OCI-M2 (cell line): Measurements from ENCODE around the gene CLDN6.
"Not testable (repeated sequence)": the region's sequence is repeated elsewhere in the genome, so short reads cannot be mapped to it uniquely, and the experiment has no call there.

Experiments
- DNase-seq: peaks from one replicate; lab custom pipeline; 2025; ENCODE audit not compliant: unreplicated experiment; lab: John Stamatoyannopoulos, UW

Gene CLDN6

GRCh38 chr16:3052571-3053329 lies 34.8 kb upstream of the CLDN6 start:
- not testable (repeated sequence) for DNase-seq

- no peak for DNase-seq
Observed at GRCh38 chr16:3051494-3051893, 33.5 kb upstream of the CLDN6 start.

GRCh38 chr16:3051009-3051408 lies 33.0 kb upstream of the CLDN6 start:
- DNase-seq = no peak

- no peak for DNase-seq
Observed at GRCh38 chr16:3050487-3050886, 32.5 kb upstream of the CLDN6 start.

- DNase-seq = no peak
Observed at GRCh38 chr16:3049921-3050481, 32.0 kb upstream of the CLDN6 start.

- no peak for DNase-seq
Observed at GRCh38 chr16:3047387-3047720, 29.4 kb upstream of the CLDN6 start.

- DNase-seq = no peak
Observed at GRCh38 chr16:3046641-3047386, 28.8 kb upstream of the CLDN6 start.

GRCh38 chr16:3045758-3046640 lies 28.0 kb upstream of the CLDN6 start, which contains the start of gene MMP25:
Gene MMP25 (plus strand): TSS chr16:3046561. CDS start chr16:3046918, 357 bp downstream.
- DNase-seq = no peak

- no peak for DNase-seq
Observed at GRCh38 chr16:3044708-3045107, 26.7 kb upstream of the CLDN6 start.

- no peak for DNase-seq
Observed at GRCh38 chr16:3042376-3042775, 24.4 kb upstream of the CLDN6 start.

- no peak for DNase-seq
Observed at GRCh38 chr16:3038896-3039295, 20.9 kb upstream of the CLDN6 start.

- DNase-seq = no peak
Observed at GRCh38 chr16:3038256-3038655, 20.3 kb upstream of the CLDN6 start.

- DNase-seq = no peak
Observed at GRCh38 chr16:3036726-3037315, 18.8 kb upstream of the CLDN6 start, which contains the start of gene BICDL2. Gene BICDL2 (minus strand): TSS chr16:3036944. CDS start chr16:3035496, 1,448 bp downstream.

- DNase-seq = no peak
Observed at GRCh38 chr16:3035972-3036725, 18.2 kb upstream of the CLDN6 start.

GRCh38 chr16:3035289-3035971 lies 17.4 kb upstream of the CLDN6 start:
- DNase-seq = no peak

- no peak for DNase-seq
Observed at GRCh38 chr16:3032624-3033023, 14.6 kb upstream of the CLDN6 start.

- no peak for DNase-seq
Observed at GRCh38 chr16:3030222-3031212, 12.5 kb upstream of the CLDN6 start.
